GM12873 (cell line): ENCODE results near the gene CABLES1.

Experiments used
- TF ChIP-seq, protein P1 (sequence below): IDR thresholded peaks from 2 replicates; pipeline ENCODE4 v1.5.1; 2012; ENCODE audit warnings: low read depth, mild to moderate bottlenecking, moderate library complexity, low read length, control low read depth; ENCODE audit not compliant: insufficient read depth; ENCODE audit errors: missing control alignments

The CABLES1 gene

DNA sequence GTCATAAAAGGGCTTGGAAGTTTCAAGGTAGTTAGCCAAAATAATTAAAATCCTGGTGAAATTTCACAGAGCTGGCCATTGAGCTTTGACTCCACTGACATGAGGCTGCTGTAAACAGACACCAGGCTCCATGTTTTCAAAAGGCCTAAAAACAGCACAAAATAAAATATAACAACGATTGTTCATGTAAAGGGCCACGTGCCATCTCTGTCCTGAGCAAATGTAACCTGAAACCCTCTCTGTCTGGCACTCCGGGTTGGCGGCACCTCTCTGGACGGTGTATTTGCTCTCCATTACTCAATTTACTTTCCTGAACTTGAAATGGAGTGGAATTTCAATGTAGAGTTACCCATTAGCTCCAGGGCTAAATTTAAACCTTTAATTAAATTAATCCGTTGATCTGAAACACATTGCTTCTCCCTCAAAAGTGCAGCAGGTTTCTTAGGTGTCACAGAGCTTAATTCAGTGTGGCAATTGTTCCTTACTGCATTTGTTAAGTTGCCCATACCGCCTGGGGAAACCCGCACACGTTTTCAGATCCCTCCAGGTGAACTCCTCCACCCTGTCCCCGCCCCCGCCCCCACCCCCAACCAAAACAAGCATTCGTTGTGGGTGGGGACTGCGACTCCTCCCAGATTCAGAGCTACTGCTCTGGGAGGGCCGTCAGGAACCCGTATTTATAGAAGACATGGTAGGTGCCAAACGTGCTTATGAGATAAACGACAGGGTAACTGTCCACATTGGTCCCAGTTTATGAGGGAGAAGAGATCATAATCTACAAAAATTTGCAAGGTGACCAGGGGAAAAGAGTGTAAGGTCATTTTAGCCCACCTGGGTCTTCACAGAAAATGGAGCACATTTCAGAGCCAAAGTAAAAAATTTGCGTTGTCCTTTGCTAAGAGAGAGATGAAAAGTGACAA lies 1.2 kb upstream of the CABLES1 start:
- TF ChIP-seq, protein P1, sequence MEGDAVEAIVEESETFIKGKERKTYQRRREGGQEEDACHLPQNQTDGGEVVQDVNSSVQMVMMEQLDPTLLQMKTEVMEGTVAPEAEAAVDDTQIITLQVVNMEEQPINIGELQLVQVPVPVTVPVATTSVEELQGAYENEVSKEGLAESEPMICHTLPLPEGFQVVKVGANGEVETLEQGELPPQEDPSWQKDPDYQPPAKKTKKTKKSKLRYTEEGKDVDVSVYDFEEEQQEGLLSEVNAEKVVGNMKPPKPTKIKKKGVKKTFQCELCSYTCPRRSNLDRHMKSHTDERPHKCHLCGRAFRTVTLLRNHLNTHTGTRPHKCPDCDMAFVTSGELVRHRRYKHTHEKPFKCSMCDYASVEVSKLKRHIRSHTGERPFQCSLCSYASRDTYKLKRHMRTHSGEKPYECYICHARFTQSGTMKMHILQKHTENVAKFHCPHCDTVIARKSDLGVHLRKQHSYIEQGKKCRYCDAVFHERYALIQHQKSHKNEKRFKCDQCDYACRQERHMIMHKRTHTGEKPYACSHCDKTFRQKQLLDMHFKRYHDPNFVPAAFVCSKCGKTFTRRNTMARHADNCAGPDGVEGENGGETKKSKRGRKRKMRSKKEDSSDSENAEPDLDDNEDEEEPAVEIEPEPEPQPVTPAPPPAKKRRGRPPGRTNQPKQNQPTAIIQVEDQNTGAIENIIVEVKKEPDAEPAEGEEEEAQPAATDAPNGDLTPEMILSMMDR = no peak

DNA sequence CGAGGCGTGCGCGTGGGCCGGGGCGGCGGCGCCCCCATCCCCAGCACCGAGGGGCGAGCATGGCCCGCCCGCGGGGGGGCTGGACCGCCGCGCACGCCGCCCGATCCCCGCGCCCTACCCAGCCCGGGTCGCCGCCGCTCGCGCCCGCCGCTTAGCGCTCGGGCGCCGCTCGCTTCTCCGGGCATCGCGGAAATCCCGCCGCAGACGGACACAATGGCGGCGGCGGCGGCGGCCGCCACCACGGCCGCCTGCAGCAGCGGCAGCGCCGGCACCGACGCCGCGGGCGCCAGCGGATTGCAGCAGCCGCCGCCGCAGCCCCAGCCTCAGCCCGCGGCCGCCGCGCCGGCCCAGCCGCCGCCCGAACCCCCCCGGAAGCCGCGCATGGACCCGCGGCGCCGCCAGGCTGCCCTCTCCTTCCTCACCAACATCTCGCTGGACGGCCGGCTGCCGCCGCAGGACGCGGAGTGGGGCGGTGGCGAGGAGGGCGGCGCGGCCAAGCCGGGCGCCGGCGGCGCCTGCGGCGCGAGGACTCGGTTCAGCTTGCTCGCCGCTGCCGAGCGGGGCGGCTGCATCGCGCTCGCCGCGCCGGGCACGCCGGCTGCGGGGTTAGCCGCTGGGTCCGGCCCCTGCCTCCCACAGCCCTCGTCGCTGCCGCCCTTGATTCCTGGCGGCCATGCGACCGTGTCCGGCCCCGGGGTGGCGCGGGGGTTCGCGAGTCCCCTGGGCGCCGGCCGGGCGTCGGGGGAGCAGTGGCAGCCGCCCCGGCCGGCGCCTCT lies 453 bp downstream of the CABLES1 start:
- TF ChIP-seq, protein P1 = no peak

DNA sequence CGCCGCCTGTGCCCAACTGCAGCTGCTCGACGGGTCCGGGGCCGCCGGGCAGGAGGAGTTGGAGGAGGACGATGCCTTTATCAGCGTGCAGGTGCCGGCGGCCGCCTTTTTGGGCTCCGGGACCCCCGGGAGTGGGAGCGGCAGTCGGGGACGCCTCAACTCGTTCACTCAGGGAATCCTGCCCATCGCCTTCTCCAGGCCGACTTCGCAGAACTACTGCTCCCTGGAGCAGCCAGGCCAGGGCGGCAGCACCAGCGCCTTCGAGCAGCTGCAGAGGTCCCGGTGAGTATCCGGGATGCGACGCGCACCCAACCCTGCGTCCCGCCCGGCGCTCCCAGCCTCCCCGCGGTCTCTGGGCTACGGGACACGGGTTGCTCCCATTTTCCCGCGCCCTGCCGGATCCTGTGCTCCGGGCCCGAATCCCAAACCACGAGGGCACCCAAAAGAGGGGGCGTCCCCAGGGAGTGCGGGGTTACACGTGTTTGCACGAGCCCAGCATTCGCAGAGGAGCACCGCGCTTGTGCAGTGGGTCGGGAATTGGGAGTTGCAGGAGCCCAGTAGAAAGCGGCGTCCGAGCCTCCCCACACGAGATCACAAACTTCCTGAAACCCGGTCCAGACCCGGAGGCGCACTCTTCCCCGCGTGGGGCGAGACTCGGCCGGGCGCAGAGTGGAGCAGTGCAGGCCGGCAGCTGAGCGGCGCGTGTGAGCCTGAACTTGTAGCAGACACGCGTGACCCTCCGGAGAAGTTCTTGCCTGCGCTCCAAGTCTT lies 1.2 kb downstream of the CABLES1 start:
- TF ChIP-seq, protein P1 = no peak

DNA sequence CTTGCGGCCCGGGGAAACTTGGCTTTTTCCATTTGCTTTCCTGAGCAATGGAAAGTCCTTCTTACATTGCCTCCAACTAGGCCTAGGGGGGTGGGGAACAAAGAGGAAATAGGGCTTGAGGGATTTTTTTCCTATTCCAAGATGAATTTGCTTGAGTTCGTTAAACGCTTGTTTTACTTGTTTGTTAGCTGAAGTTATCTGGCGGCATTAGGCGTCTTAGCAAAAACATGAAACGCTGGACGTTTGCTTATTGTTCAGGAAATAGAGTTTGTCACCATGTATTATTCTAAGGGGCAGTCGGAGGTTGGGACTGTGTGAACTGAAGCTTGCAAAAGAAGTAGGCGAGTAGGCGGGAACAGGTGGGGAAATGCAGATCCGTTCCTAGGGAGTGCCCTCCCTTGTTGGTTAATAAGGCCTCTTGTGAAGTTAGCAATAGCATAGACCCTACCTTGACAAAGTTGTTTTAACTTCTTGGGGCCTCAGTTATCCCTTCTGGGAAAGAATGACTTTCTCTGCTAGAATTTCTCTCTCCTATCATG lies 1.9 kb downstream of the CABLES1 start:
- TF ChIP-seq, protein P1 = no peak

DNA sequence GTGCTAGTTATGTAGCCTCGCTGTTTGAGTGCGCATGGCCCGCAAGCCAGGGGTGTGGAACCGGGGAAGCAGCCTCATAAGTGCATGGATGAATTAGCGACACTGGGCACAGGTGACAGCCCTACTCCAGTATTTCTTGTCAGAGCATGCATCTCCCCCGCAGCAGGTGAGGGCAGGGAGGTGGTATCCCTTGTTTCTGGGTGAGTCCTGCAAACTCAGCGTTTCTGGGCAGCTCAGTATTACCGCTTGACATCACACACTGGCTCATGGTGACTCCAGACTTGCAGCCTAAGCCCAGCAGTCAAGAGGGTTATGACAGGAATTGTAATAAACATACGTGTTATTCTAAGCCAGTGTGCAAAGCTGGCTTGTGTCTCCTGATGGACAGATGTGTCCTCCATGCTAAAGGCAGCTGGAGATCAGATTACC lies 2.5 kb downstream of the CABLES1 start:
- TF ChIP-seq, protein P1 = no peak

DNA sequence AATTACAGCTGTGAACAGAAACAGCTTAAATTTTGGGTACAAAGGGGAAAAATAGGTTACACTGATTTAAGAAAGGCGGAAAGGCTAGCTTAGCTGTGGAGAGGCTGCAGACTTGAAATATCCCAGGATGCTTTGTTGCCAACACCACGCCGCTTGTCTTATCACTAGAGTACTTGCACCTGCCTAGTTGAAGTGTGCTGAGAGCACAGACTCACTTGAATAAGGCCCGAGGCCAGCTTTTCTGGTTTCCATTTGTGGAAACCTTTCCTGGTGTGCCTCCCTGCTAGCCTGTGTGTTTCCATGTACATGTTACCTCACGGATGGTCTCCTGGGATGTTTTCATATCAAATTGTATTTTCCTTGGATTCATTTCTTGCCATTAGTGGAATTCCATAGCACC lies 3.2 kb downstream of the CABLES1 start:
- TF ChIP-seq, protein P1 = no peak
